ENCODE measurements around the gene C2orf69. TPM values are rescaled to one million over a fixed set of nuclear protein-coding genes. Genes with fewer than 3 reads are reported as not detected.

The C2orf69 gene
- total and polyA plus RNA-seq, 2 of the 13 experiments (the other 11 are each of a cell fraction or from before 2014, with no cell fraction given), result 4.8 to 19.3 TPM

GRCh38 chr2:199936554-199936953 is 25.5 kb downstream of the C2orf69 start:
- Histone ChIP-seq H3K4me1 (ENCODE audit: insufficient read depth, low read length) (no peaks in the 10 kb centered on the region), H3K36me3 (replicated peaks in 1 of 2; ENCODE audit: control insufficient read depth in 1 of 2, insufficient read depth in 2 of 2, low read length in 2 of 2) (peaks cover 8 to 54% of the 10 kb centered on the region in 2 experiments), H3K4me2 (ENCODE audit: low read depth, low read length) (no peak overlapping the region), H3K4me3 (replicated peaks in 1 of 3; ENCODE audit: insufficient read depth in 1 of 3, low read depth in 2 of 3, low read length in 3 of 3) (no peak overlapping the region), H4K20me1 (ENCODE audit: insufficient read depth, low read length) (no peaks in the 10 kb centered on the region; the same call in 1 of the 2 replicates), H3K27me3 (ENCODE audit: control insufficient read depth in 1 of 2, insufficient read depth in 2 of 2, low read length in 2 of 2) (no peaks in the 10 kb centered on the region), H3K79me2 (ENCODE audit: insufficient read depth, low read length) (no peaks in the 10 kb centered on the region), H2AFZ (ENCODE audit: low read length) (no peak overlapping the region), H3K9me3 (ENCODE audit: low read length) (no peaks in the 10 kb centered on the region), H3K27ac (ENCODE audit: extremely low read length, insufficient read depth, low read length) (no peak overlapping the region), H3K9ac (ENCODE audit: insufficient read depth, low read depth, low read length) (no peak overlapping the region)
- TF ChIP-seq NONO (IDR thresholded peaks at IDR 0.05), result no peak
- TF ChIP-seq NONO (CRISPR knock-in tag; conservative IDR thresholded peaks at IDR 0.05), result no peak
- 0 out of 2 replicates have a peak, but pooled peaks have one; percentile 6 for TF ChIP-seq RBFOX2 (IDR thresholded peaks at IDR 0.05; ENCODE audit: low read depth, low read length)
- 75% methylated on average over 2 of the region's 2 CpGs for WGBS (ENCODE audit: low lambda C conversion rate)
- in situ Hi-C loops (cut with HindIII; ENCODE audit: extremely low pct_ligation_motif_present, low pct_unique_long_range_greater_than_20kb) (no loop called here), intact Hi-C loops (cut with micrococcal nuclease; ENCODE audit: unreplicated experiment) (no loop called here)
- ChIA-PET POLR2A (no interaction called here), CTCF (ENCODE audit: low intra/inter-chr PET ratio, low total read pairs) (no interaction called here)
- DNase-seq (ENCODE audit: low spot score) (no peak), FAIRE-seq (no peak), ATAC-seq (no peak)
- no TSS peak for BruUV-seq (replicated peaks)

DNA sequence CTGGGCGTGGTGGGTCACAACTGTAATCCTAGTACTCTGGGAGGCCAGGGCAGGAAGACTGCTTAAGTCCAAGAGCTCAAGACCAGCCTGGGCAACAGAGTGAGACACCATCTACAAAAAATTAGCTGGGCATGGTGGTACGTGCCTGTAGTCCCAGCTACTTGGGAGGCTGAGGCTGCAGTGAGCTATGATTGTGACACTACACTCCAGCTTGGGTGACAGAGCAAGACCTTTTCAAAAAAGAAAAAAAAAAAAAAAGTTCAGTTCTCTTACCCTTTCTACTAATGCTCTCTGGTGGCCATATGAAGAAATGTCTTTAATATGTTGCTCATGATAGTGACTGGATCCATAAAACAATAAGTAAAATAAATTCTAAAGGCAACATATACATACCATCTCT is 29.3 kb downstream of the C2orf69 start:
- Histone ChIP-seq H3K36me3 (replicated peaks in 1 of 2; ENCODE audit: control insufficient read depth in 1 of 2, insufficient read depth in 2 of 2, low read length in 2 of 2) (peaks cover 13 to 64% of the 10 kb centered on the region in 2 experiments), H3K4me3 (replicated peaks in 1 of 3; ENCODE audit: insufficient read depth in 1 of 3, low read depth in 2 of 3, low read length in 3 of 3) (no peak overlapping the region), H3K4me1 (ENCODE audit: insufficient read depth, low read length) (peaks cover 25% of the 10 kb centered on the region), H3K9ac (ENCODE audit: insufficient read depth, low read depth, low read length) (no peak overlapping the region), H3K27me3 (ENCODE audit: control insufficient read depth in 1 of 2, insufficient read depth in 2 of 2, low read length in 2 of 2) (no peaks in the 10 kb centered on the region), H3K79me2 (ENCODE audit: insufficient read depth, low read length) (no peaks in the 10 kb centered on the region), H3K9me3 (ENCODE audit: low read length) (no peaks in the 10 kb centered on the region), H3K4me2 (ENCODE audit: low read depth, low read length) (no peak overlapping the region), H2AFZ (ENCODE audit: low read length) (no peak overlapping the region), H4K20me1 (ENCODE audit: insufficient read depth, low read length) (no peaks in the 10 kb centered on the region; the same call in 1 of the 2 replicates), H3K27ac (ENCODE audit: extremely low read length, insufficient read depth, low read length) (no peak overlapping the region)
- in situ Hi-C loops (cut with HindIII; ENCODE audit: extremely low pct_ligation_motif_present, low pct_unique_long_range_greater_than_20kb) (no loop called here), intact Hi-C loops (cut with micrococcal nuclease; ENCODE audit: unreplicated experiment) (loop anchor here (1.0 to 2.0 kb wide), 2 partner anchors 90 to 236 kb away; partner anchors contain the start of gene FTCDNL1)
- 94% methylated on average over 2 of the region's 2 CpGs for WGBS (ENCODE audit: low lambda C conversion rate)
- ChIA-PET POLR2A (interaction anchor here (1.2 kb wide), 1 partner anchor 30 kb away, joined by 4 read pairs; the partner anchor contains the start of gene C2orf69), CTCF (ENCODE audit: low intra/inter-chr PET ratio, low total read pairs) (interaction anchor here (1.3 kb wide), 1 partner anchor 89 kb away, joined by 3 read pairs; the partner anchor contains the start of gene FTCDNL1)
- peak; percentile 40 for DNase-seq (ENCODE audit: low spot score)
- no TSS peak for BruUV-seq (replicated peaks)
- peak; percentile 83 for ATAC-seq
- no peak for FAIRE-seq
- TF ChIP-seq NR0B2 (CRISPR knock-in tag; IDR thresholded peaks at IDR 0.05) (no peak), CERS6 (CRISPR knock-in tag; IDR thresholded peaks at IDR 0.05) (no peak), ZMYM3 (CRISPR knock-in tag; IDR thresholded peaks at IDR 0.05) (no peak), CTCF (CRISPR knock-in tag; IDR thresholded peaks at IDR 0.05) (peak; percentile 44), HMG20B (CRISPR knock-in tag; conservative IDR thresholded peaks at IDR 0.05) (no peak), FOXJ3 (CRISPR knock-in tag; IDR thresholded peaks at IDR 0.05; ENCODE audit: borderline replicate concordance) (no peak)
- TF ChIP-seq, protein P1, sequence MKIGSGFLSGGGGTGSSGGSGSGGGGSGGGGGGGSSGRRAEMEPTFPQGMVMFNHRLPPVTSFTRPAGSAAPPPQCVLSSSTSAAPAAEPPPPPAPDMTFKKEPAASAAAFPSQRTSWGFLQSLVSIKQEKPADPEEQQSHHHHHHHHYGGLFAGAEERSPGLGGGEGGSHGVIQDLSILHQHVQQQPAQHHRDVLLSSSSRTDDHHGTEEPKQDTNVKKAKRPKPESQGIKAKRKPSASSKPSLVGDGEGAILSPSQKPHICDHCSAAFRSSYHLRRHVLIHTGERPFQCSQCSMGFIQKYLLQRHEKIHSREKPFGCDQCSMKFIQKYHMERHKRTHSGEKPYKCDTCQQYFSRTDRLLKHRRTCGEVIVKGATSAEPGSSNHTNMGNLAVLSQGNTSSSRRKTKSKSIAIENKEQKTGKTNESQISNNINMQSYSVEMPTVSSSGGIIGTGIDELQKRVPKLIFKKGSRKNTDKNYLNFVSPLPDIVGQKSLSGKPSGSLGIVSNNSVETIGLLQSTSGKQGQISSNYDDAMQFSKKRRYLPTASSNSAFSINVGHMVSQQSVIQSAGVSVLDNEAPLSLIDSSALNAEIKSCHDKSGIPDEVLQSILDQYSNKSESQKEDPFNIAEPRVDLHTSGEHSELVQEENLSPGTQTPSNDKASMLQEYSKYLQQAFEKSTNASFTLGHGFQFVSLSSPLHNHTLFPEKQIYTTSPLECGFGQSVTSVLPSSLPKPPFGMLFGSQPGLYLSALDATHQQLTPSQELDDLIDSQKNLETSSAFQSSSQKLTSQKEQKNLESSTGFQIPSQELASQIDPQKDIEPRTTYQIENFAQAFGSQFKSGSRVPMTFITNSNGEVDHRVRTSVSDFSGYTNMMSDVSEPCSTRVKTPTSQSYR (CRISPR knock-in tag; IDR thresholded peaks at IDR 0.05; ENCODE audit: borderline replicate concordance), result no peak

All from HepG2 (cell line).